ENCODE data around the gene RNF208.

DNA sequence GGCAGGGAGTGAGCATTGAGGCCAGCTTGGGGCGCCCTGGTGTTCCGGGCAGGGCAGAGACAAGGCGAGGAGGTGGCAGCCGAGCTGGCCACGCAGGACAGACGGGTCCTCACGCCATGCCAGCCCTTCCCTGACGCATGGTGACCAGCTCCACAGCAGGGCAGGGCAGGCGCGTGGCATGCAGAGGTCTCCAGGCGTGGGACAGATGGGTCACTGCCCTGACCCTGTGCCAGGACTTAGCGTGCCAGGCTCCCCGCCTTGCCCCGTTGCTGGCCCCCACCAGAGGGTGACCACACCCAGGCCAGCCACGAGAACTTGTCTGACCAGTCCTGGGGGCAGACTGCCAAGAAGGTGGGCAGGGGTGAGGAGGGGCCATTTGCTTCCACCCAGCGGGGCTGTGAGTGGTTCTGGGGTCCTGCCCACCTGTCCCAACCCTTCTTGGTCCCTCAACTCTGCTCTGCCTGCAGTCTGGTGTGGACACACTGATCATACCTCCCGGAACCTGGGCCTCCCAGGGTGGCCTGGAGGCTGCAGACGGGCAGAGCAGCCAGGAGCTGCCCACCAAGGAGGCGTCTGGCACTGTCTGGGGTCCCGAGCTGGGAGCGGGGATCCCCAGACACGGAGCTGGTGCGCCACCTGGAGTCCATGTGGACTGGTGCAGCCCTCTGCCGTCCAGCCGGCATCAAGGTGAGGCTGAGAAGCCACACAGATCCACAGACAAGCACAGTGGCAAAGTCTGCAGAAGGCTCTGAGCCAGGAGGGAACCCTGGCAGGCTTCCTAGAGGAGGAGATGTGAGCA, 5.2 kb upstream of the RNF208 start, which contains the start of gene RNF224:
- TF ChIP-seq, protein P1, sequence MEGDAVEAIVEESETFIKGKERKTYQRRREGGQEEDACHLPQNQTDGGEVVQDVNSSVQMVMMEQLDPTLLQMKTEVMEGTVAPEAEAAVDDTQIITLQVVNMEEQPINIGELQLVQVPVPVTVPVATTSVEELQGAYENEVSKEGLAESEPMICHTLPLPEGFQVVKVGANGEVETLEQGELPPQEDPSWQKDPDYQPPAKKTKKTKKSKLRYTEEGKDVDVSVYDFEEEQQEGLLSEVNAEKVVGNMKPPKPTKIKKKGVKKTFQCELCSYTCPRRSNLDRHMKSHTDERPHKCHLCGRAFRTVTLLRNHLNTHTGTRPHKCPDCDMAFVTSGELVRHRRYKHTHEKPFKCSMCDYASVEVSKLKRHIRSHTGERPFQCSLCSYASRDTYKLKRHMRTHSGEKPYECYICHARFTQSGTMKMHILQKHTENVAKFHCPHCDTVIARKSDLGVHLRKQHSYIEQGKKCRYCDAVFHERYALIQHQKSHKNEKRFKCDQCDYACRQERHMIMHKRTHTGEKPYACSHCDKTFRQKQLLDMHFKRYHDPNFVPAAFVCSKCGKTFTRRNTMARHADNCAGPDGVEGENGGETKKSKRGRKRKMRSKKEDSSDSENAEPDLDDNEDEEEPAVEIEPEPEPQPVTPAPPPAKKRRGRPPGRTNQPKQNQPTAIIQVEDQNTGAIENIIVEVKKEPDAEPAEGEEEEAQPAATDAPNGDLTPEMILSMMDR (conservative IDR thresholded peaks at IDR 0.05): peak; percentile 95
- TF ChIP-seq EZH2 (IDR thresholded peaks at IDR 0.05; ENCODE audit: low read depth): no peak
